WTC11 (cell line): ENCODE results near the gene CLEC14A. TPM values are rescaled to one million over a fixed set of nuclear protein-coding genes. Genes with fewer than 3 reads are reported as not detected.
A peak's percentile ranks its signal among the peaks of the same experiment; 100 is the strongest.

ENCODE experiments used
- AR ChIP-seq: fragments of 250-450 bp; sonication (Bioruptor Pico); IDR thresholded peaks from 2 replicates; pipeline ENCODE4 v1.9.0; 2021; ENCODE audit warnings: mild to moderate bottlenecking
- ATF3 ChIP-seq: sonication (generic); formaldehyde crosslinking; conservative IDR thresholded peaks from 2 replicates; pipeline ENCODE4 v1.8.1; 2022; ENCODE audit warnings: mild to moderate bottlenecking, missing genetic modification reagents
- CREM ChIP-seq: sonication (generic); formaldehyde crosslinking; IDR thresholded peaks from 2 replicates; pipeline ENCODE4 v1.8.1; 2022; ENCODE audit warnings: mild to moderate bottlenecking, missing genetic modification reagents, moderate library complexity
- E2F5 ChIP-seq: sonication (generic); formaldehyde crosslinking; IDR thresholded peaks from 2 replicates; pipeline ENCODE4 v1.8.1; 2022; ENCODE audit warnings: mild to moderate bottlenecking, moderate library complexity, missing genetic modification reagents
- ELF4 ChIP-seq: sonication (generic); formaldehyde crosslinking; IDR thresholded peaks from 2 replicates; pipeline ENCODE4 v1.8.1; 2022; ENCODE audit warnings: low read depth, mild to moderate bottlenecking, moderate library complexity, missing genetic modification reagents
- EMX1 ChIP-seq: fragments of 250-450 bp; sonication (Bioruptor Pico); IDR thresholded peaks from 2 replicates; pipeline ENCODE4 v1.8.0; 2021; ENCODE audit warnings: mild to moderate bottlenecking
- HMGA2 ChIP-seq: fragments of 250-450 bp; sonication (Bioruptor Pico); IDR thresholded peaks from 2 replicates; pipeline ENCODE4 v1.4.0; 2021; ENCODE audit warnings: mild to moderate bottlenecking, moderate library complexity
- JAZF1 ChIP-seq: fragments of 250-450 bp; sonication (Bioruptor Pico); IDR thresholded peaks from 2 replicates; pipeline ENCODE4 v1.9.0; 2021; ENCODE audit warnings: moderate library complexity, mild to moderate bottlenecking, inconsistent platforms
- KAT7 ChIP-seq: sonication (generic); formaldehyde crosslinking; IDR thresholded peaks from 2 replicates; pipeline ENCODE4 v1.8.1; 2023; ENCODE audit warnings: missing genetic modification reagents, mild to moderate bottlenecking, borderline replicate concordance
- PRRX2 ChIP-seq: fragments of 250-450 bp; sonication (Bioruptor Pico); IDR thresholded peaks from 2 replicates; pipeline ENCODE4 v1.8.0; 2021; ENCODE audit warnings: mild to moderate bottlenecking
- SMAD4 ChIP-seq: sonication (generic); formaldehyde crosslinking; IDR thresholded peaks from 2 replicates; pipeline ENCODE4 v1.8.0; 2022; ENCODE audit warnings: mild to moderate bottlenecking, missing genetic modification reagents
- SP1 ChIP-seq: sonication (generic); formaldehyde crosslinking; conservative IDR thresholded peaks from 2 replicates; pipeline ENCODE4 v1.8.1; 2022; ENCODE audit warnings: missing genetic modification reagents
- USF1 ChIP-seq: sonication (generic); formaldehyde crosslinking; IDR thresholded peaks from 2 replicates; pipeline ENCODE4 v1.8.0; 2022; ENCODE audit warnings: mild to moderate bottlenecking, missing genetic modification reagents
- ZBTB21 ChIP-seq: sonication (generic); formaldehyde crosslinking; IDR thresholded peaks from 2 replicates; pipeline ENCODE4 v1.8.1; 2023; ENCODE audit warnings: mild to moderate bottlenecking, missing genetic modification reagents, borderline replicate concordance
- ZNF121 ChIP-seq: sonication (generic); formaldehyde crosslinking; IDR thresholded peaks from 2 replicates; pipeline ENCODE4 v1.8.0; 2023; ENCODE audit warnings: missing genetic modification reagents
- ZNF219 ChIP-seq: sonication (generic); formaldehyde crosslinking; IDR thresholded peaks from 2 replicates; pipeline ENCODE4 v1.8.0; 2023; ENCODE audit warnings: missing genetic modification reagents, mild to moderate bottlenecking, borderline replicate concordance
- ZNF232 ChIP-seq: sonication (generic); formaldehyde crosslinking; IDR thresholded peaks from 2 replicates; pipeline ENCODE4 v1.8.0; 2022; ENCODE audit warnings: mild to moderate bottlenecking, missing genetic modification reagents
- ZNF281 ChIP-seq: sonication (generic); formaldehyde crosslinking; IDR thresholded peaks from 2 replicates; pipeline ENCODE4 v1.8.0; 2023; ENCODE audit warnings: mild to moderate bottlenecking, missing genetic modification reagents
- ZNF416 ChIP-seq: fragments of 250-450 bp; sonication (Bioruptor Pico); IDR thresholded peaks from 2 replicates; pipeline ENCODE4 v1.9.0; 2021; ENCODE audit warnings: mild to moderate bottlenecking, inconsistent platforms
- ZNF423 ChIP-seq: fragments of 250-450 bp; sonication (Bioruptor Pico); IDR thresholded peaks from 2 replicates; pipeline ENCODE4 v2.1.2; 2022; ENCODE audit warnings: mild to moderate bottlenecking, moderate library complexity
- ZNF425 ChIP-seq: fragments of 250-450 bp; sonication (Bioruptor Pico); conservative IDR thresholded peaks from 2 replicates; pipeline ENCODE4 v1.9.0; 2021; ENCODE audit warnings: mild to moderate bottlenecking
- ZNF671 ChIP-seq: fragments of 250-450 bp; sonication (Bioruptor Pico); IDR thresholded peaks from 2 replicates; pipeline ENCODE4 v1.8.0; 2021; ENCODE audit warnings: mild to moderate bottlenecking
- total RNA-seq: library from RNA; stranded (reverse); gene quantifications from 3 replicates; pipeline ENCODE4 v1.2.3, GENCODE V29; 2021
- TF ChIP-seq, protein P1 (sequence below): sonication (generic); formaldehyde crosslinking; IDR thresholded peaks from 2 replicates; pipeline ENCODE4 v1.8.1; 2023; ENCODE audit warnings: mild to moderate bottlenecking, missing genetic modification reagents, moderate library complexity
- TF ChIP-seq, protein P2 (sequence below): sonication (generic); formaldehyde crosslinking; IDR thresholded peaks from 2 replicates; pipeline ENCODE4 v1.8.1; 2022; ENCODE audit warnings: missing genetic modification reagents, borderline replicate concordance

Gene CLEC14A
- total RNA-seq, 1 experiment from 2014 or later: 0.15 TPM

DNA sequence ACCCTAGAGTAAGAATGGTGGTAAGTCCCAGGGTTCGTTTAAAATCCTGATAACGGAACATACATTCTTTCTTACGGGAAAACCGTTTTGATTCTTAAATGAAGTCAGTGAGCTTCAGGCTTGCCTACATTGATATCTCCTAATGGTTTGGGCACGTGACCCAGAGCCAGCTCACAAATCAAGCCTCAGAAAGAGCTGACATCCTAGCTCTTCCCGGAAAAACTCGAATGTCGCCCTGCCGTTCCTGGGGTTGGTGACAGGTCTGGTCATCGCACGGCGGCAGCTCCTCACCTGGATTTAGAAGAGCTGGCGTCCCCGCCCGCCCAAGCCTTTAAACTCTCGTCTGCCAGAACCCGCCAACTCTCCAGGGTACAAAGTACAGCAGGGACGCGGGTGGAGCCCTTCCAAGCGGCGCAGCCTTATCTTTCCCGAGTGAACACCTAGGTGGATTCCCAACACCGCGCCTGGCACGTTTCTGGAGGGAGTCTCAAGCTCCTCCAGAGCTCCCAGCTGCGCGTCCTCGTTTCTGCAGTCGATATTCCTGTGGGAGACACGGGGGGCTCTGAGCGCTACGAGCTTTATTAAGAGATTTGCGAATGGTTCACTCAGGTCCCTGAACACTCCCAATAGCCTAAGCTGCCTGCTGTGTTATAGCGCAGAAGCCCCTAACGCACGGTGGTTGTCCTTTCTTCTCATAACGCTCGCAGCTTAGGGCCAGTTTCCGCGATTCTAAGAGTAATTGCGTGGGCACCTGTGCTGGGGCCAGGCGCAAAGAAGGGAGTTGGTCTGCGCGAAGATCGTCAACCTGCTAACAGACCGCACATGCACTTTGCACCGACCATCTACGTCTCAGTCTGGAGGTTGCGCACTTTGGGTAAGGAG lies 47.9 kb downstream of the CLEC14A start, which contains the start of gene SSTR1 (continued):
- peak; percentile 91 for TF ChIP-seq USF1
- TF ChIP-seq KAT7: no peak
- TF ChIP-seq ZNF281 (CRISPR knock-in tag): no peak
- TF ChIP-seq ZNF121 (CRISPR knock-in tag): no peak
- TF ChIP-seq ELF4 (CRISPR knock-in tag): no peak
- peak; percentile 90 for TF ChIP-seq AR
- no peak; the same call in 1 of the 2 replicates for TF ChIP-seq ATF3 (CRISPR knock-in tag)
- TF ChIP-seq HMGA2: no peak
- peak; percentile 71 for TF ChIP-seq ZNF671 (CRISPR knock-in tag)
- TF ChIP-seq ZNF219: no peak
- no peak for TF ChIP-seq ZNF232 (CRISPR knock-in tag)
- peak; percentile 88 for TF ChIP-seq PRRX2 (CRISPR knock-in tag)
- TF ChIP-seq EMX1 (CRISPR knock-in tag): peak; percentile 89
- TF ChIP-seq SP1 (CRISPR knock-in tag): no peak
- TF ChIP-seq SMAD4 (CRISPR knock-in tag): no peak
- TF ChIP-seq ZNF416 (CRISPR knock-in tag): peak; percentile 56; the same call in 1 of the 2 replicates
- peak; percentile 22; the same call in 1 of the 2 replicates for TF ChIP-seq ZNF425 (CRISPR knock-in tag)
- no peak for TF ChIP-seq E2F5 (CRISPR knock-in tag)
- TF ChIP-seq, protein P1, sequence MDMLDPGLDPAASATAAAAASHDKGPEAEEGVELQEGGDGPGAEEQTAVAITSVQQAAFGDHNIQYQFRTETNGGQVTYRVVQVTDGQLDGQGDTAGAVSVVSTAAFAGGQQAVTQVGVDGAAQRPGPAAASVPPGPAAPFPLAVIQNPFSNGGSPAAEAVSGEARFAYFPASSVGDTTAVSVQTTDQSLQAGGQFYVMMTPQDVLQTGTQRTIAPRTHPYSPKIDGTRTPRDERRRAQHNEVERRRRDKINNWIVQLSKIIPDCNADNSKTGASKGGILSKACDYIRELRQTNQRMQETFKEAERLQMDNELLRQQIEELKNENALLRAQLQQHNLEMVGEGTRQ (CRISPR knock-in tag): peak; percentile 90
- TF ChIP-seq, protein P2, sequence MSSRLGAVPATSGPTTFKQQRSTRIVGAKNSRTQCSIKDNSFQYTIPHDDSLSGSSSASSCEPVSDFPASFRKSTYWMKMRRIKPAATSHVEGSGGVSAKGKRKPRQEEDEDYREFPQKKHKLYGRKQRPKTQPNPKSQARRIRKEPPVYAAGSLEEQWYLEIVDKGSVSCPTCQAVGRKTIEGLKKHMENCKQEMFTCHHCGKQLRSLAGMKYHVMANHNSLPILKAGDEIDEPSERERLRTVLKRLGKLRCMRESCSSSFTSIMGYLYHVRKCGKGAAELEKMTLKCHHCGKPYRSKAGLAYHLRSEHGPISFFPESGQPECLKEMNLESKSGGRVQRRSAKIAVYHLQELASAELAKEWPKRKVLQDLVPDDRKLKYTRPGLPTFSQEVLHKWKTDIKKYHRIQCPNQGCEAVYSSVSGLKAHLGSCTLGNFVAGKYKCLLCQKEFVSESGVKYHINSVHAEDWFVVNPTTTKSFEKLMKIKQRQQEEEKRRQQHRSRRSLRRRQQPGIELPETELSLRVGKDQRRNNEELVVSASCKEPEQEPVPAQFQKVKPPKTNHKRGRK (CRISPR knock-in tag): no peak
- no peak for TF ChIP-seq ZNF423 (CRISPR knock-in tag)
- 0 out of 2 replicates have a peak, but pooled peaks have one; percentile 64 for TF ChIP-seq CREM (CRISPR knock-in tag)
- TF ChIP-seq JAZF1 (CRISPR knock-in tag): no peak
- peak; percentile 42; the same call in 1 of the 2 replicates for TF ChIP-seq ZBTB21 (CRISPR knock-in tag)
